PFSK-1 (cell line): Measurements from ENCODE around the gene MAML2.

ENCODE experiments used
- FOXP2 ChIP-seq: optimal IDR thresholded peaks from 2 replicates; pipeline ENCODE3; 2011; ENCODE audit warnings: borderline replicate concordance, control low read depth, inconsistent platforms; ENCODE audit not compliant: insufficient read depth; ENCODE audit errors: extremely low read length, extremely low read depth
- POLR2AphosphoS5 ChIP-seq: IDR thresholded peaks from 2 replicates; pipeline ENCODE4 v1.6.1; 2012; ENCODE audit warnings: low read depth, mild to moderate bottlenecking, control low read depth, low read length, moderate library complexity
- SIN3A ChIP-seq: IDR thresholded peaks from 2 replicates; pipeline ENCODE4 v1.6.1; 2012; ENCODE audit warnings: mild to moderate bottlenecking, low read length, moderate library complexity, borderline replicate concordance; ENCODE audit not compliant: insufficient read depth
- TAF1 ChIP-seq: IDR thresholded peaks from 2 replicates; pipeline ENCODE4 v1.6.1; 2012; ENCODE audit warnings: low read length, control low read depth, borderline replicate concordance; ENCODE audit not compliant: insufficient read depth
- TF ChIP-seq, protein P1 (sequence below), 2 experiments: IDR thresholded peaks; 2 replicates each; pipeline versions ENCODE4 v1.6.1 to v1.8.0; 2011 to 2012; ENCODE audit warnings: low read depth in 2 of 2, low read length in 2 of 2, control low read depth in 1 of 2, inconsistent platforms in 1 of 2, mild to moderate bottlenecking in 1 of 2, moderate library complexity in 1 of 2; ENCODE audit not compliant: insufficient read depth in 1 of 2

The MAML2 gene

DNA sequence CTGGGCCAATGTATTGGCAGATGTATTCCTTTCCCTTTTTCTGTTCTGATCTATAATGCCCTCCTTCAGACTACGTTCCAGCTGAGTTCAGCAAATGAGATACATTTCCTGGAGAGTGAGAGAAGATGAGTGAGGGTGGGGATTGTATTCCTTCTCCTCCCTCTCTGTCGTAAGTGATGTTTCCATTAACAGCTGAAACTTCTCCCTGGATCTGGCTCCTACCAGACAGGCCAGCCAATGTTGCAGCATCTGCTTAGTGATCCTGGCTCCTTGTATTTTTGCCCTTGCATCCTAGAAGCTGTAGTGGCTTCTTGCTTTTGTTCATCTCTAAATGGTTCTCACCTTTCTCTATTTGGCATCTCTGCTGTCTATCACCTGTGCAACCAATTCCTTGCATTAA, 370.9 kb downstream of the MAML2 start:
- no peak for TF ChIP-seq POLR2AphosphoS5

DNA sequence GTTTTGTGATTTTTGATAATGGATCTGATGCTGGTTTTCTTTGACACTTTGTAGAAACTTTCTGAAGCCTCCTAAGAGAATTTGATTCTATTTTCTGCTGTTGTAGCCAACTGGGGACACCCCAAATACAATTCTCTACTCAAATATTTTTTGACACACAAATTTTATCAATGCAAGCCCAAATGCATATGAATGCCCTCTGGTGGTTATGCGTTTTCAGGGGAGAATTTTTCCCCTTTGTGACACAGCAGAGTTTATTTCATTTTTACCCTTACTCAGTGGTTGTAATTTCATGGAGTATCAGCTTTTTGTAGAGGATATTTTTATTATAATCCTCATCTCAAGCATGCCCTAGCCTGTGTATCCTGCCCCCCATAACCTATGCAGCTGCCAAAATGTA, 374.4 kb downstream of the MAML2 start:
- TF ChIP-seq FOXP2 (no peak), POLR2AphosphoS5 (no peak), TAF1 (no peak), SIN3A (no peak)
- TF ChIP-seq, protein P1, sequence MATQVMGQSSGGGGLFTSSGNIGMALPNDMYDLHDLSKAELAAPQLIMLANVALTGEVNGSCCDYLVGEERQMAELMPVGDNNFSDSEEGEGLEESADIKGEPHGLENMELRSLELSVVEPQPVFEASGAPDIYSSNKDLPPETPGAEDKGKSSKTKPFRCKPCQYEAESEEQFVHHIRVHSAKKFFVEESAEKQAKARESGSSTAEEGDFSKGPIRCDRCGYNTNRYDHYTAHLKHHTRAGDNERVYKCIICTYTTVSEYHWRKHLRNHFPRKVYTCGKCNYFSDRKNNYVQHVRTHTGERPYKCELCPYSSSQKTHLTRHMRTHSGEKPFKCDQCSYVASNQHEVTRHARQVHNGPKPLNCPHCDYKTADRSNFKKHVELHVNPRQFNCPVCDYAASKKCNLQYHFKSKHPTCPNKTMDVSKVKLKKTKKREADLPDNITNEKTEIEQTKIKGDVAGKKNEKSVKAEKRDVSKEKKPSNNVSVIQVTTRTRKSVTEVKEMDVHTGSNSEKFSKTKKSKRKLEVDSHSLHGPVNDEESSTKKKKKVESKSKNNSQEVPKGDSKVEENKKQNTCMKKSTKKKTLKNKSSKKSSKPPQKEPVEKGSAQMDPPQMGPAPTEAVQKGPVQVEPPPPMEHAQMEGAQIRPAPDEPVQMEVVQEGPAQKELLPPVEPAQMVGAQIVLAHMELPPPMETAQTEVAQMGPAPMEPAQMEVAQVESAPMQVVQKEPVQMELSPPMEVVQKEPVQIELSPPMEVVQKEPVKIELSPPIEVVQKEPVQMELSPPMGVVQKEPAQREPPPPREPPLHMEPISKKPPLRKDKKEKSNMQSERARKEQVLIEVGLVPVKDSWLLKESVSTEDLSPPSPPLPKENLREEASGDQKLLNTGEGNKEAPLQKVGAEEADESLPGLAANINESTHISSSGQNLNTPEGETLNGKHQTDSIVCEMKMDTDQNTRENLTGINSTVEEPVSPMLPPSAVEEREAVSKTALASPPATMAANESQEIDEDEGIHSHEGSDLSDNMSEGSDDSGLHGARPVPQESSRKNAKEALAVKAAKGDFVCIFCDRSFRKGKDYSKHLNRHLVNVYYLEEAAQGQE (IDR thresholded peaks at IDR 0.05; ENCODE audit: insufficient read depth in 1 of 2, low read depth in 2 of 2, low read length in 2 of 2): no peak

DNA sequence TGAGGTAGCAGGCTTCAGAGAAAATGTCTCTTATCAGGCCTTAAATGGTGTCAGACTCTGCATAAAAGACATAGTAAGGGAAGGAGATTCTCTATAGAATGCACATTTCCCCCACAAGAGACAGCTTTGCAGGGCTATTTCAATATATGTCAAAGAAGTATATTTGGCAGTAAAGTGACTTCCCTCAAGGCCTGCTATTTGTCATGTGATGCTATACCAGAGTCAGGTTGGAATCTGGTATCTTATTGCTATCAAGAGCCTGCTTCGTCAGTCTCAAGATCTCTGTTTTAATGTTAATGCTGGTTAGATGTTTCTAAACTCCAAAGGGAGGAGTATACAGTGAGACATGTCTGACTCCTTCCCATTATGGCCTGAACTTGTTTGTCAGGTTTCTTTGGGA, 378.7 kb downstream of the MAML2 start:
- no peak for TF ChIP-seq POLR2AphosphoS5
- TF ChIP-seq FOXP2: no peak
- TF ChIP-seq, protein P1 (IDR thresholded peaks at IDR 0.05; ENCODE audit: insufficient read depth in 1 of 2, low read depth in 2 of 2, low read length in 2 of 2): no peak
- TF ChIP-seq SIN3A: no peak
- no peak for TF ChIP-seq TAF1

DNA sequence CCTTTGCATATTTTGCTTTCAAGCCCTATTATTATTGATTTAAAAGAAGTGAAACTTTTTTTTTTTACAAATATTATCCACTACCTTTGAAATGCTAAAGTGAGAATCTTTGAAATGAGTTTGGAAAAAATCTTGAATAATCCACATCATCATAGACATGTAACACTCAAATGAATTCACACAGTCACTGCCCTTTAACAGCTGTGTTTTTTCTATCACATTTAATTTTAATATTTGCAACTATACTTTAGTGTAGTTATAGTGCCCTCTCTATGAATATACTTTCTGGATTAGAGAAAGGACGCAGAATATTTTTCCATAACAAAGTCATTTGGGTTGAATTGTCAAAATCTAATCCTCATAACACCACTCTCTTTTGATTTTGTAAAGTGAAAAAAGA, 381.2 kb downstream of the MAML2 start:
- TF ChIP-seq SIN3A: no peak
- no peak for TF ChIP-seq FOXP2
- TF ChIP-seq TAF1: no peak
- TF ChIP-seq POLR2AphosphoS5: no peak
- TF ChIP-seq, protein P1 (IDR thresholded peaks at IDR 0.05; ENCODE audit: insufficient read depth in 1 of 2, low read depth in 2 of 2, low read length in 2 of 2): no peak

DNA sequence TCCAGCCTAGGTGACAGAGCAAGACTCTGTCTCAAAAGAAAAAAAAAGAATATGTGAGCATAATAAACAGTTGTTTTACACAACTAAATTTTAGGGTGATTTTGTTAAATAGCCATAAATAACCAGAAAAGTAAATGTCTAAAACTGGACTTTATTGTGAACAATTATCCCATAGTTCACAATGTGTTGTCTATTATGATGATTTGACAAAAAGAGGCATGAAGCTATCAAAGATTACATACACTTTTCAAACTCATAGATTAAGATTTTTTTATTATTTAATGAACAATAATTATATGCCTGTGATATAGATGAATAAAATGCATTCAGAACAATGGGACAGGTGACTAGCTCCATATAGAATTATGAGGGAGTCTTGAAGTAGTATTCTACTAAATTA, 392.1 kb downstream of the MAML2 start:
- TF ChIP-seq SIN3A: no peak
- TF ChIP-seq POLR2AphosphoS5: no peak
- TF ChIP-seq, protein P1 (IDR thresholded peaks at IDR 0.05; ENCODE audit: insufficient read depth in 1 of 2, low read depth in 2 of 2, low read length in 2 of 2): no peak
- no peak for TF ChIP-seq TAF1
- no peak for TF ChIP-seq FOXP2
